ENCODE data around the gene PSPN. TPM values are rescaled to one million over a fixed set of nuclear protein-coding genes. Genes with fewer than 3 reads are reported as not detected.

Gene PSPN
- total and polyA plus RNA-seq, 4 donors: 0.50 to 1.5 (median 1.1) TPM

- H3K9me3 ChIP-seq (ENCODE audit: control insufficient read depth in 4 of 4, insufficient read depth in 3 of 4, low read length in 3 of 4): no peaks in the 10 kb centered on the region
- TF ChIP-seq CTCF (IDR thresholded peaks at IDR 0.05; ENCODE audit: control extremely low read depth, extremely low read depth): no peak
- peak overlapping the region; percentile 67 for H3K4me3 ChIP-seq
- H3K27ac ChIP-seq (ENCODE audit: low read depth in 1 of 2, low read length in 1 of 2): peak overlapping the region; percentile 21 to 35
- DNase-seq (peak; percentile 53 to 55 (median 55)), ATAC-seq (ENCODE audit: insufficient read depth, low FRiP score) (no peak)
- H3K27me3 ChIP-seq (ENCODE audit: control insufficient read depth in 3 of 3, insufficient read depth in 3 of 3, low read length in 2 of 3): no peaks in the 10 kb centered on the region
- H3K9ac ChIP-seq (ENCODE audit: insufficient read depth in 1 of 2, low read length in 2 of 2): peak overlapping the region; percentile 46 to 93
- peaks cover 0 to 34% (median 26%) of the 10 kb centered on the region in 4 donors for H3K36me3 ChIP-seq (ENCODE audit: control insufficient read depth in 4 of 4, insufficient read depth in 4 of 4, low read length in 4 of 4)
- 0 to 1% methylated on average over 20 of the region's 20 CpGs for WGBS, 2 donors
- H3K4me1 ChIP-seq (ENCODE audit: control insufficient read depth in 5 of 5, insufficient read depth in 5 of 5, low read length in 5 of 5): peaks cover 0 to 21% (median 13%) of the 10 kb centered on the region in 5 donors
Measured at GRCh38 chr19:6423499-6424194, 47.9 kb upstream of the PSPN start.

GRCh38 chr19:6421075-6422014, 45.6 kb upstream of the PSPN start:
- ATAC-seq (ENCODE audit: insufficient read depth, low FRiP score) (no peak), DNase-seq (no peak)
- no peak overlapping the region for H3K27ac ChIP-seq (ENCODE audit: low read depth in 1 of 2, low read length in 1 of 2)
- 86 to 88% methylated on average over 20 of the region's 20 CpGs for WGBS, 2 donors
- H3K4me1 ChIP-seq (ENCODE audit: control insufficient read depth in 5 of 5, insufficient read depth in 5 of 5, low read length in 5 of 5): peaks cover 0 to 21% (median 13%) of the 10 kb centered on the region in 5 donors
- H3K27me3 ChIP-seq (ENCODE audit: control insufficient read depth in 3 of 3, insufficient read depth in 3 of 3, low read length in 2 of 3): no peaks in the 10 kb centered on the region
- no peak overlapping the region for H3K4me3 ChIP-seq
- peaks cover 4 to 57% (median 42%) of the 10 kb centered on the region in 4 donors for H3K36me3 ChIP-seq (ENCODE audit: control insufficient read depth in 4 of 4, insufficient read depth in 4 of 4, low read length in 4 of 4)
- no peaks in the 10 kb centered on the region for H3K9me3 ChIP-seq (ENCODE audit: control insufficient read depth in 4 of 4, insufficient read depth in 3 of 4, low read length in 3 of 4)
- TF ChIP-seq CTCF (IDR thresholded peaks at IDR 0.05; ENCODE audit: control extremely low read depth, extremely low read depth): no peak
- H3K9ac ChIP-seq (ENCODE audit: insufficient read depth in 1 of 2, low read length in 2 of 2): peak overlapping the region in 1 of 2 donors; percentile 24

GRCh38 chr19:6418562-6418932, 42.8 kb upstream of the PSPN start:
- TF ChIP-seq CTCF (IDR thresholded peaks at IDR 0.05; ENCODE audit: control extremely low read depth, extremely low read depth): no peak
- Histone ChIP-seq H3K27me3 (ENCODE audit: control insufficient read depth in 3 of 3, insufficient read depth in 3 of 3, low read length in 2 of 3) (no peaks in the 10 kb centered on the region), H3K9ac (ENCODE audit: insufficient read depth in 1 of 2, low read length in 2 of 2) (no peak overlapping the region), H3K9me3 (ENCODE audit: control insufficient read depth in 4 of 4, insufficient read depth in 3 of 4, low read length in 3 of 4) (no peaks in the 10 kb centered on the region), H3K4me1 (ENCODE audit: control insufficient read depth in 5 of 5, insufficient read depth in 5 of 5, low read length in 5 of 5) (peaks cover 0 to 27% (median 13%) of the 10 kb centered on the region in 5 donors), H3K36me3 (ENCODE audit: control insufficient read depth in 4 of 4, insufficient read depth in 4 of 4, low read length in 4 of 4) (peaks cover 20 to 79% (median 53%) of the 10 kb centered on the region in 4 donors), H3K27ac (ENCODE audit: low read depth in 1 of 2, low read length in 1 of 2) (no peak overlapping the region), H3K4me3 (no peak overlapping the region)
- no peak for DNase-seq
- WGBS, 2 donors: 95% methylated on average over 19 of the region's 19 CpGs
- no peak for ATAC-seq (ENCODE audit: insufficient read depth, low FRiP score)

All from lung (tissue), 12 donors.